SK-N-SH (cell line): Measurements from ENCODE around the gene ARL6IP4.

Experiments used
- CTCF ChIP-seq: fragments of 200-600 bp; sonication (generic); IDR thresholded peaks from 2 replicates; pipeline ENCODE4 v1.6.1; 2017; ENCODE audit warnings: antibody characterized with exemption, mild to moderate bottlenecking, moderate library complexity
- FOXJ3 ChIP-seq: sonication (generic); formaldehyde crosslinking; IDR thresholded peaks from 2 replicates; pipeline ENCODE4 v1.5.1; 2020; ENCODE audit warnings: mild to moderate bottlenecking, missing genetic modification reagents

GRCh38 chr12:123022846-123023245, 42.4 kb downstream of the ARL6IP4 start:
- no peak for TF ChIP-seq CTCF
- no peak for TF ChIP-seq FOXJ3 (CRISPR knock-in tag)
